MM.1S (cell line): ENCODE results near the gene HOXA6.
A peak's percentile ranks its signal among the peaks of the same experiment; 100 is the strongest.

Experiments used
- CTCF ChIP-seq: fragments of 300-600 bp; sonication (generic); IDR thresholded peaks from 2 replicates; pipeline ENCODE4 v1.5.1; 2016; ENCODE audit warnings: antibody characterized with exemption, low read length, mixed read lengths
- EZH2 ChIP-seq: fragments of 300-600 bp; sonication (generic); optimal IDR thresholded peaks from 2 replicates; pipeline ENCODE3; 2017; ENCODE audit warnings: low read depth, mild to moderate bottlenecking, antibody characterized with exemption, low read length, mixed read lengths
- EZH2phosphoT487 ChIP-seq: fragments of 300-600 bp; sonication (generic); IDR thresholded peaks from 2 replicates; pipeline ENCODE4 v1.6.1; 2018; ENCODE audit warnings: antibody characterized with exemption, low read length

DNA sequence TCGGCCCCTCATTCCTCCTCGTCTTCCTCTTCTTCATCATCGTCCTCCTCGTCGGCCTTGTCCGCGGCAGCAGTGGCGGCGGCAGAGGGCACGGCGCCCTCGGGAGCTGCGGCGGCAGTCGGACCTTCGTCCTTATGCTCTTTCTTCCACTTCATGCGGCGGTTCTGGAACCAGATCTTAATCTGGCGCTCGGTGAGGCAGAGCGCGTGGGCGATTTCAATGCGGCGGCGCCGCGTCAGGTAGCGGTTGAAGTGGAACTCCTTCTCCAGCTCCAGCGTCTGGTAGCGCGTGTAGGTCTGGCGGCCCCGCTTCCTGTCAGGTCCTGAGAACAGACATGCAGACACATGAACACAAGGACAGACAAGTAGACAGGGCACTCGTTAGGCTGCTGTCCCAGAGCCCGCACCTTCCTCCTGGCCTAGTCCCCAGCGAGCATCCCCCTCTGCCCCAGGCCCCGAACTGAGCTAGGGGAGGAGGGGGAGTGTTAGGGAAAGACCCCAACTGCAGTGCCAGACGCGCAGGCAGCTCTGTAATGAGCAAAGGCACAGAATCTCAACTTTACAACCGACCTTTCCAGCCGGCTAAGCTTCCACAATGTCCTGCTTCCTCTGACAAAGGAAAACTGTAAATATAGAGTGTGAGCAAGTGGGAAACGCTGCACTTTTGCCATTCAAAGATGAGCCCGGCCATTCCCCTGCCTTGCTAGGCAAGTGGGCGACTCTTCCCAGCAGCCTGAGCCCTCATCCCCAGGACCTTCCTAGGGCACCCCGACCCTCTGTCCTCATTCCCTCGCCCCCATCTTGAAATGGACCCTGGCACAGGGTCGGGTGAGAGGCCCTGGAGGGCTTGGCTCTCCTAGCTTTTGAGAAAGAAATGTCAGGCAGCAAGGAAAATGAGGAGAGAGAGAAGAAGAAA lies 7.6 kb upstream of the HOXA6 start:
- TF ChIP-seq EZH2 (peak; percentile 90), CTCF (no peak), EZH2phosphoT487 (no peak)
